ENCODE results near the gene RPL4.
"Not testable (repeated sequence)": the region's sequence is repeated elsewhere in the genome, so short reads cannot be mapped to it uniquely, and the experiment has no call there.

DNA sequence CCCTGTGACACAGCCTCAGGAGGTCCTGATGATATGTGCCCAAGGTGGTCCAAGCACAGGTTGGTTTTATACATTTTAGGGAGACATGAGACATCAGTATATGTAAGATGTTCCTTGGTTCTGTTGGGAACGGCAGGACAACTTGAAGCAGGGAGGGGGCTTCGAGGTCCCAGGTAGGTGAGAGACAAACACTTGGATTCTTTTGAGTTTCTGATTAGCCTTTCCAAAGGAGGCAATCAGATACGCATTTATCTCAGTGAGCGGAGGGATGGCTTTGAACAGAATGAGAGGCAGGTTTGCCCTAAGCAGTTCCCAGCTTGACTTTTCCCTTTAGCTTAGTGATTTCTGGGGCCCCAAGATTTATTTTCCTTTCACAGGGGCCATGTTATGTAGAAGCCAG, 33.8 kb downstream of the RPL4 start:
- TF ChIP-seq CTCF (IDR thresholded peaks at IDR 0.05); POLR2A (IDR thresholded peaks at IDR 0.05); POLR2AphosphoS5 (IDR thresholded peaks at IDR 0.05; ENCODE audit: insufficient read depth in 1 of 2, low read depth in 1 of 2): not testable (repeated sequence)

All from vagina (tissue), 2 donors.